ENCODE data around the gene ATXN7L2.

Gene ATXN7L2

GRCh38 chr1:109475261-109475660 lies 8.4 kb upstream of the ATXN7L2 start:
- DNase-seq, result no peak

- DNase-seq, result no peak
Measured at GRCh38 chr1:109476825-109477224, 6.9 kb upstream of the ATXN7L2 start.

- DNase-seq, result no peak
Measured at GRCh38 chr1:109477821-109478220, 5.9 kb upstream of the ATXN7L2 start.

- DNase-seq, result no peak
Measured at GRCh38 chr1:109478806-109479205, 4.9 kb upstream of the ATXN7L2 start.

- DNase-seq, result no peak
Measured at GRCh38 chr1:109479311-109479710, 4.4 kb upstream of the ATXN7L2 start.

GRCh38 chr1:109479901-109480300 lies 3.8 kb upstream of the ATXN7L2 start:
- DNase-seq, result no peak

GRCh38 chr1:109481646-109482045 lies 2.1 kb upstream of the ATXN7L2 start:
- no peak for DNase-seq

GRCh38 chr1:109482242-109482641 lies 1.5 kb upstream of the ATXN7L2 start:
- DNase-seq, result no peak

GRCh38 chr1:109482791-109483671 lies 674 bp upstream of the ATXN7L2 start:
- peak; percentile 14 for DNase-seq

- DNase-seq, result peak; percentile 12
Measured at GRCh38 chr1:109484519-109484975, 842 bp downstream of the ATXN7L2 start.

- peak; percentile 23 for DNase-seq
Measured at GRCh38 chr1:109485001-109485400, 1.3 kb downstream of the ATXN7L2 start.

- no peak for DNase-seq
Measured at GRCh38 chr1:109487261-109487660, 3.6 kb downstream of the ATXN7L2 start.

- DNase-seq, result no peak
Measured at GRCh38 chr1:109488201-109488600, 4.5 kb downstream of the ATXN7L2 start.

- DNase-seq, result no peak
Measured at GRCh38 chr1:109488696-109489095, 5.0 kb downstream of the ATXN7L2 start.

GRCh38 chr1:109490029-109490933 lies 6.6 kb downstream of the ATXN7L2 start:
- peak; percentile 62 for DNase-seq

- no peak for DNase-seq
Measured at GRCh38 chr1:109490934-109491302, 7.2 kb downstream of the ATXN7L2 start.

- no peak for DNase-seq
Measured at GRCh38 chr1:109491372-109491771, 7.7 kb downstream of the ATXN7L2 start.

- no peak for DNase-seq
Measured at GRCh38 chr1:109492779-109493178, 9.1 kb downstream of the ATXN7L2 start.

GRCh38 chr1:109493227-109493626 lies 9.5 kb downstream of the ATXN7L2 start:
- no peak for DNase-seq

- peak; percentile 82 for DNase-seq
Measured at GRCh38 chr1:109493805-109494539, 10.3 kb downstream of the ATXN7L2 start, which contains the start of gene CYB561D1. TSS of gene CYB561D1 (plus strand) at chr1:109494094. CDS start at chr1:109494140, 46 bp downstream.

- no peak for DNase-seq
Measured at GRCh38 chr1:109495738-109496137, 12.0 kb downstream of the ATXN7L2 start.

- no peak for DNase-seq
Measured at GRCh38 chr1:109497449-109498160, 13.9 kb downstream of the ATXN7L2 start.
